ENCODE results near the gene CLK2. TPM values are rescaled to one million over a fixed set of nuclear protein-coding genes. Genes with fewer than 3 reads are reported as not detected.

Gene CLK2
- total RNA-seq, result 88.4 and 91.1 TPM in 2 replicates

DNA sequence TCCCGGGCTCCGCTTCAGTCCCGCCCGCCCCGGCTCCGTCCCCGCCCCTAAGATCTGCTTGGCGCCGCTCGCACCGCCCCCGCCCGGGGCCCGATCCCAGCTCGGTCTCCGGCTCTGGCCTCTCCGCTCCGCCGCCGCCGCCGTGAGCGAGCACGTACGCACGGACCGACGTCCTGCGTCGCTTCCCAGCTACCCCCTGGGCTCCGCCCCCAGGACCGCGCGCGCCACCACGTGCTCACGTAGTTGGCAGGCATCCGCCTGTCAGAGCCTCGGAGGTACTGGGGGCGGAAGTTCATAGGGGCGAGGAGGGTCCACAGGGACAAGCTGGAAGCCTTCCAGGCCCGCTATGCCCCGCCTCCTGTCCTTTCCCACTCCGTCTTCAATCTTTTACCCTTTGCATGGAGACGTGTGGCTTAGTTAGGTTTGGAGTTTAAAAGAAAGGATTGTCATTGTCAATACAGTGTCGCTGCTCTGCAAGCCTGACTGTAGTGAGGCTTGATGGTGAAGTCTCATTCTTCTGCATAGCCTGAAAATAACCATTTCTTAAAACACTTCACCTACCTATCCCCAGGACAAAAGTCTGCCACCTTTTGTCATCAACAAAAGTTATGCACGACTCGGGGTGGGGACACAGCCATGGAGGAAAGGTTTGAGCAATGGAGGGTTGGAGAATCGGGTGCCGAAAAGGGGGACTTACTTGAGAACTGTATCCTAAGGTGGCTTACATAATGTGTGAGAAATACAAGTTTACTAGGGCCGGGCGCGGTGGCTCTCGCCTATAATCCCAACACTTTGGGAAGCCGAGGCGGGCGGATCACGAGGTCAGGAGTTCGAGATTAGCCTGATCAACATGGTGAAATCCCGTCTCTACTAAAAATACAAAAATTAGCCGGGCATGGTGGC, at the start of gene CLK2:
Gene CLK2, minus strand, starts transcription at position 162 of the 903 bp plus-strand sequence. CDS start 2,527 bp downstream, outside the sequence.
- intact Hi-C loops (cut with micrococcal nuclease), result loop anchor here (1.0 to 10.0 kb wide), 11 partner anchors 11 to 1009 kb away; partner anchors contain the start of genes ASH1L, ENTREP3, FDPS and GON4L

DNA sequence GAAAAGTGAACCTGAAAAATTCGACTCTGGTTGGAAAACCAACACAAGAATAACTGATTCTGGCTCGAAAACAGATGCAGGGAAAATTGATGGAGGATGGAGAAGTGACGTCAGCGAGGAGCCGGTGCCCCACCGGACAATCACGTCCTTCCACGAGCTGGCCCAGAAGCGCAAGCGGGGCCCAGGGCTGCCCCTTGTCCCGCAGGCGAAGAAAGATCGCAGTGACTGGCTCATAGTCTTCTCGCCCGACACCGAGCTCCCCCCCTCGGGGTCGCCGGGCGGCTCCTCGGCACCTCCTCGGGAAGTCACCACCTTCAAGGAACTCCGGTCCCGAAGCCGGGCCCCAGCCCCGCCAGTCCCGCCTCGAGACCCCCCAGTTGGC, 49.3 kb upstream of the CLK2 start:
- intact Hi-C loops (cut with micrococcal nuclease), result loop anchor here (2.0 to 5.0 kb wide), 5 partner anchors 146 to 1015 kb away; partner anchors contain the start of genes CCT3, GON4L, SLC50A1 and SYT11

DNA sequence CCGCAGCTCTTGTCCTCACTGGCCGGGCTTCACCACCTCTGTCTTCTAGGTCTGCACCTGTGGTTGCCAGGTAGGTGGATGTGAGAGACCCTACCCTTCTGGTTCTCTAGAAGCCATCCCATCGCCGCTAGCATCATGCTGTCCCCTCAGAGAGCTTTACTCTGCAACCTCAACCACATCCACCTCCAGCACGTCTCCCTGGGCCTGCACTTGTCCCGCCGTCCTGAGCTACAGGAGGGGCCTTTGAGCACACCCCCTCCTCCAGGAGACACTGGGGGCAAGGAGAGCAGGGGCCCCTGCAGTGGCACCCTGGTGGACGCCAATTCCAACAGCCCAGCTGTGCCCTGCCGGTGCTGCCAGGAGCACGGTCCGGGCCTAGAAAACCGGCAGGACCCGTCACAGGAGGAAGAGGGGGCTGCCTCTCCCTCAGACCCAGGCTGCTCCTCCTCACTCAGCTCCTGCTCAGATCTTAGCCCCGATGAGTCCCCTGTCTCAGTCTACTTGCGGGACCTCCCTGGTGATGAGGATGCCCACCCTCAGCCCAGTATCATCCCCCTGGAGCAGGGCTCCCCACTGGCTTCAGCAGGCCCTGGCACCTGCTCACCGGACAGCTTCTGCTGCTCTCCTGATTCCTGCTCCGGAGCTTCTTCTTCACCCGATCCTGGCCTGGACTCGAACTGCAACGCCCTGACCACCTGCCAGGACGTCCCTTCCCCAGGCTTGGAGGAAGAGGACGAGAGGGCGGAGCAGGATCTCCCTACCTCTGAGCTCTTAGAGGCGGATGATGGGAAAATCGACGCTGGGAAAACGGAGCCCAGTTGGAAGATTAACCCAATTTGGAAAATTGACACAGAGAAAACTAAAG, 48.6 kb upstream of the CLK2 start:
- intact Hi-C loops (cut with micrococcal nuclease), result loop anchor here (2.0 to 5.0 kb wide), 5 partner anchors 145 to 1015 kb away; partner anchors contain the start of genes CCT3, GON4L, SLC50A1 and SYT11

DNA sequence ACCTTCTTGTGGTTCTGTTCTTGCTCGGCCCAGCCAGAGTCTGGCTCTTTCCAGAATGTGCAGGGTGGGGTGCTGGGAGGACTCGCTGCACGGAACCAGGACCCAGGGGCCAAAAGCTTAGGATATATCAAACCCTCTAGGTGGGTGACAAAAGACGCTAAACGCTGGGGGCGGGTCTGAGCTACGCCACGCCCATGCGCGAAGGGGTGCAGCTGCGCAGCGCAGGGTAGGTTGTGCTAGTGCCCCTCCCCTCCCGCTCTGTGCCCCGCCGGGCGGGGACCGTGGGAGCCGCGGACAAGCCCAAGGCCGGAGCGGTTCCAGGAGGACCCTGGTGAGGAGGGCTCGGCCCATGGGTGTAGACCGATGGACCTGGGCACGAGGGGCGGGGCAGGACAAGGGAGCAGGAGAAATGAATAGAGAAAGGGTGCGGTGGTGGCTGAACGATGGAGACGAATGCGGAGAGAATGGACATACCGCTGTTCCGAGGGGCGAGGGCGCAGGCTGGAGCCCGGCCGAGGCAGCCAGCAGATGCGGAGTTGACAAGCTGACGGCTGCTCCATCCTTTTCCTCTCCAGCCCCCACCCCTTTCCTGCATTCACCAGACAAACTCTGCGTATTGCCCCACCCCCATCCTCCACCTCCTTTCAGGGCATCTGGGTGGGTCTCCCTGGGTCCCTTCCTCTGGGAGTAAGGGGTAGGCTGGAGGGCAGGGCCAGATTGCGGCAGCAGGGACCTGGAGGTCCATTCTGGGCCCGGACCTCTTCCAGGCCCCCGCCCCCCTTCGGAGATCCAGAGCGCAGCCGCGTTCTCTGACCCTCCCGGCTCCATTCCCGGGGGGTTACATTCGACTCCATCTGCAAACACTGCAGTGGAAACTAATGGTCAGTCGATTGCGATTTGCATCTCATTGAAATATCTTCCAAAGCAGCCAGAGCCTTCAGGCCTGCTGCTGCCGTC, 47.6 kb upstream of the CLK2 start, which contains the start of gene RUSC1:
Gene RUSC1, plus strand, starts transcription at position 234 of the 957 bp plus-strand sequence. CDS start 880 bp downstream, outside the sequence.
- intact Hi-C loops (cut with micrococcal nuclease), result loop anchor here (5.0 kb wide), 4 partner anchors 181 to 1016 kb away; partner anchors contain the start of genes CCT3, GON4L, SLC50A1 and SYT11

DNA sequence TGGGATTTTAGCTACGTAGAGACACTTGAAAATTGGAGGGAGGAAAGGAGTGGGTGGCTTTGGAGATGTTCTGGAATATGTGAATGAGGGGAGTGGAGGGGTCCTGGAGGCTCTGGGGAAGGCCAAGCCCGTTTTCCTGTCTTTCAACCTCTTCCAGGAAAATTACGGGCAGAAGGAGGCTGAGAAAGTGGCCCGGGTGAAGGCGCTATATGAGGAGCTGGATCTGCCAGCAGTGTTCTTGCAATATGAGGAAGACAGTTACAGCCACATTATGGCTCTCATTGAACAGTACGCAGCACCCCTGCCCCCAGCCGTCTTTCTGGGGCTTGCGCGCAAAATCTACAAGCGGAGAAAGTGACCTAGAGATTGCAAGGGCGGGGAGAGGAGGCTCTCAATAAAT, 46.9 kb upstream of the CLK2 start:
- intact Hi-C loops (cut with micrococcal nuclease), result loop anchor here (5.0 kb wide), 4 partner anchors 182 to 1017 kb away; partner anchors contain the start of genes CCT3, GON4L, SLC50A1 and SYT11

DNA sequence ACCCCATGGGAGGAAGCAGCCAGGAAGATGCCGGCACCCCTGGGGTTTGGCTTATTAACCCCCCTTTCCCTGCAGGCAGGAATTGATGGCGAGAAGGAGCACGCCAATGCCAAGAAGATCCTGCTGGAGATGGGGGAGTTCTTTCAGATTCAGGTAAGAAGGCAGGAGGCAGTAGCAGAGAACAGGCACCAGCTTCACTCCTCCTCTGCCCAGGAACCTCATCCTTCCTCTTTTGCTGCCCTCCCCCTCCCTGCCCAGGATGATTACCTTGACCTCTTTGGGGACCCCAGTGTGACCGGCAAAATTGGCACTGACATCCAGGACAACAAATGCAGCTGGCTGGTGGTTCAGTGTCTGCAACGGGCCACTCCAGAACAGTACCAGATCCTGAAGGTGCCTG, 46.2 kb upstream of the CLK2 start:
- intact Hi-C loops (cut with micrococcal nuclease), result no loop called here

DNA sequence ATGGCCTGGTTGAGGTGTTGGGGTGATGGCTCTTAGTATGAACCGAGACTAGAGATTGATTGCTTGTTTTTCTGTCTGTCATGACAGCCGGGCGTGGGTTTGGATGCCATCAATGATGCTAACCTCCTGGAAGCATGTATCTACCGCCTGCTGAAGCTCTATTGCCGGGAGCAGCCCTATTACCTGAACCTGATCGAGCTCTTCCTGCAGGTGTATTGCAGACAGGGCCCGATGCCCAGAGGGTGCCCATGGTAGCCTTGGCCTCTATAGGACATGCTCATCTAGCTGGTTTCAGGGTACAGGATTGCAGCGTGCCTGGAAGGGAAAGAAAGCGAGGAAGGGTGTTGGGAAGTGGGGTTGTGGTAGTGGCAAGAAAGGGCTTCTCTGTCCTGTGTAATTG, 44.8 kb upstream of the CLK2 start:
- intact Hi-C loops (cut with micrococcal nuclease), result no loop called here

DNA sequence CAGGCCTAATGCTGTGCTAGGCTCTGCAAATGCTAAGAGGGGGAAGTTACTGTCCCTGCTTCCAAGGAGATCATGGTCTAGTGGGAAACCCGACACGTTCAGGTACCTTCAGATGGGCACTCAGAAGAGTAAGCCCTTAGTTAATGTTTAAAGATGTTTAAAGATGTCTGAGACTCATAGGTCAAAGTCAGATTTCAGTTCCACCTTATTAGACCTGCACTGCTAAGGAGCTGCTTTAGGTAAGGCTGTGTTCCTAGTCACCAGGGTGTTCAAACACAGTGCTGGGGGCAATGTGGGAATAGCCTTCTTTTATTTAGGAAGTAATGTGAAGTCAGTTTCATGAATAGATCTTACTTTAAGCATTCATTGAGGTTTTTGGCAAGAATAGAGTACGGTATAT, 43.6 kb upstream of the CLK2 start:
- intact Hi-C loops (cut with micrococcal nuclease), result no loop called here

DNA sequence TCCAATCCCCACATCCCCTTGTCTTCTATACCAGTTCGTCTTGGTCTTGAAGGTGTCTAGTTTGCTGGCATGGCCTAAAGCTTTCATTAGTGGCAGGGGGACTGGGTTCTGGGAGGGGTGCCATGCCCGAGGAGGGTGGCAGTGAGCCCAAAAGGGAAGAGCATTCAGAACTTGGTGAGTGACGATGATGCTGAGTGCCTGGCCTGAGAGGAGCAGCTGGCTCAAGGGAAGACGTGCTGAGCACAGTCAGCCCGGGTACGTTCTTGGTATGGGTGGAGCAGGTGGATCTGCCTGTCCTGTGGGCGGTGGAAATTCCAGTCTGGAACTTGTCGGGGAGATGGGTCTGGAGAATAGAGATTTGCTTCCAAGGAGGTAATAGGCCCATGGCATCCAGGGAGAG, 40.0 kb upstream of the CLK2 start:
- intact Hi-C loops (cut with micrococcal nuclease), result no loop called here

DNA sequence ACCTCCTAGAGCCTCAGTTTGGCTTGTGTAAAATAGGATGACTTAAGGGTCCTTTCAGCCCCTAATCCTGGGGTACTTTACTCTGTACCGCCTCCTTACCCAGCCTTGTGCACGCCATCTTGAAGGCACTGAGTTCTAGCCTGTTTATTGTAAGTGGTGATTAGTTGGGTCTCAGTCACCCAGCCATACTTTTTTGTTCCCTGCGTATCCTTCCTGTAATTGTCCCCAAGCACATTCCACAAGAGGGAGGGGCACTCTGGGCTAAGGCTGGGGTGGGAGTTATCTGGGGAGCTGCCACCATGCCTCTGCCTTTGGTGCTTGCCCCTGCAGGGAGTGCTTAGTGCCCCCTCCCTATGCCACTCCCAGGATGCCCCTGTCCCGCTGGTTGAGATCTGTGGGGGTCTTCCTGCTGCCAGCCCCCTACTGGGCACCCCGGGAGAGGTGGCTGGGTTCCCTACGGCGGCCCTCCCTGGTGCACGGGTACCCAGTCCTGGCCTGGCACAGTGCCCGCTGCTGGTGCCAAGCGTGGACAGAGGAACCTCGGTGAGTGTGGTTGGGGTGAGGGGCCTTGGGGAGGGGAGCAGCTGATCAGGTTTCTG, 36.2 kb upstream of the CLK2 start:
- intact Hi-C loops (cut with micrococcal nuclease), result loop anchor here (5.0 kb wide), 1 partner anchor 253 kb away; the partner anchor contains the start of gene ASH1L

DNA sequence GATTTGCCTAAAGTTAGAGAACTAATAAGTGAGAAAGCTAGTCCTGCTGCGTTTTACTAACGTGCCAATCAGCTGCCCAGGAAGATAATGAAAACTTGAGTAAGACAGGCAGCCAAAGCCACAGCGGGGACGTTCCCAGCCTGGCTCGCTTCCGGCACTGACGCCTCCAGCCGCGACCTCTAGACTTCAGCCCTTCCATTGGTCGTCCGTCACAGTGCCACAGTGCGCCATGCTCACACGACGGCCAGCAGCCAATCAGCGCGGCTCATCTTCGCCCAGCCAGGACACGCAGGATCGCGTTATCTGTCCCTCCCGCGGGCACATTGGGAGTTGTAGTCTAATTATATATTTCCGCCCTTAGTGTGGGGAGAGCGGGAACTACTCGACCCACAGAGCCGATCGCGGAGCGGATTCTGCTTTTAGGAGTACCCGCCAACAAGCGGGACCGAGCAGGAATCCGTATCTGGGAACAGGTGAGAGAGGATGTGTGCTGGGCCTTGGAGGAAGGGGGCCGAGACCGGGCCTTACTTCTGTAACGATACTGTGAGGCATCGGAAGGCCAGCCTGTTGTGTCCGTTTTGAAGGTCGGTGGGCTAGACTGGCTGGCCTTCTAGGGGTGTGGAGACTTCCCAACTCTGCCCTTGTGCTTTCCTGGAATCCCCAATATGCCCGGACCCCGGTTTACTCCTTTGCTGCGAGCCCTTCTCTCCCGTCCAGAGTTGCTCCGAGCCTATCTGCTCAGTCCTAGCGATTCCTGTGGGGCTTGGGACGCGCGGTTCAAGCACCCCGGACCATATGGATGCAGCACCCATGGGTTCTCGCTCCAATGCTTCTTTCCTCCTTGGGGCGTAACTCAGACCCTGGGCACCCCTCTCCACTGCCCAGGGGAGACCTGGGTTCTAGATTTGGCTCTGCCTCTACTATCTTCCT, 35.5 kb upstream of the CLK2 start, which contains the start of gene FDPS:
Gene FDPS, plus strand, starts transcription at position 374 of the 930 bp plus-strand sequence. CDS start 924 bp downstream, outside the sequence.
- intact Hi-C loops (cut with micrococcal nuclease), result loop anchor here (1.0 to 5.0 kb wide), 10 partner anchors 15 to 551 kb away; partner anchors contain the start of genes ASH1L, CLK2, HCN3 and MSTO1

DNA sequence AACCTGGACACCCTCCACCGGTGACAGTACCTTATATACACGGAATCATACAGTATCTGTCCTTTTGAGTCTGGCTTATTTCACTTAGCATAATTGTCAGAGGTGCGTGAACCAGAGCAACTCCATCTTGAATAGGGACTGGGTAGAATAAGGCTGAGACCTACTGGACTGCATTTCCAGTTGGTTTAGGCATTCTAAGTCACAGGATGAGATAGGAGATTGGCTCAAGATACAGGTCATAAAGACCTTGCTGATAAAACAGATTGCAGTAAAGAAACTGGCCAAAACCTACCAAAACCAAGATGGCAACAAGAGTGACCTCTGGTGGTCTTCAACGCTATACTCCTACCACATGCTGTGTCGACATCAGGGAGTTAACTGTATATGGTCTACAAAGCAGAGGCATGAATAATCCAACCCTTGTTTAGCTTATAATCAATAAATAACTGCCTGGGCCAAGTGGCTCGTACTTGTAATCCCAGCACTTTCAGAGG, 34.0 kb upstream of the CLK2 start:
- intact Hi-C loops (cut with micrococcal nuclease), result loop anchor here (5.0 kb wide), 1 partner anchor 255 kb away; the partner anchor contains the start of gene ASH1L

DNA sequence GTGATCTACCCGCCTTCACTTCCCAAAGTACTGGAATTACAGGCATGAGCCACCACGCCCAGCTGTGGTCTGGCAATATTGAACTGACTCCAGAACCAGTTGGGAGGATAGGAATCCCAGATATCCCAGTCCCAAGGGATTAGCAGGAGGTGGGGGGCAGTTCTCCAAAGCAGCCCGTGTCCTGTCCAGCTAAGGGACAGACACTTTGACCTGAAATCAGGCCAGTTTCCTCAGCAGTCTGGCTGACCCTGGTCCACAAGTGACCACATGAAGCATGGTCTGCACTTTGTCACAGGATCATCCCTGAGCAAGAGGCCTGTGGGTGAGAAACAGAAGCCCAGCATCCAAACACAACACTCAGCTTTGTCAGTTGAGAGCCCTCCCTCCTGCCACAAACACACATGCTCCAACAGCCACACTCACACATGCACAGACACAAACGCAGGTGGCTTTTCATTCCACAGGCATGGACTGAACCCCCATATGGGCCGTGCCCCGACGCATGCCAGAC, 32.6 kb upstream of the CLK2 start:
- intact Hi-C loops (cut with micrococcal nuclease), result loop anchor here (5.0 kb wide), 1 partner anchor 256 kb away; the partner anchor contains the start of gene ASH1L

DNA sequence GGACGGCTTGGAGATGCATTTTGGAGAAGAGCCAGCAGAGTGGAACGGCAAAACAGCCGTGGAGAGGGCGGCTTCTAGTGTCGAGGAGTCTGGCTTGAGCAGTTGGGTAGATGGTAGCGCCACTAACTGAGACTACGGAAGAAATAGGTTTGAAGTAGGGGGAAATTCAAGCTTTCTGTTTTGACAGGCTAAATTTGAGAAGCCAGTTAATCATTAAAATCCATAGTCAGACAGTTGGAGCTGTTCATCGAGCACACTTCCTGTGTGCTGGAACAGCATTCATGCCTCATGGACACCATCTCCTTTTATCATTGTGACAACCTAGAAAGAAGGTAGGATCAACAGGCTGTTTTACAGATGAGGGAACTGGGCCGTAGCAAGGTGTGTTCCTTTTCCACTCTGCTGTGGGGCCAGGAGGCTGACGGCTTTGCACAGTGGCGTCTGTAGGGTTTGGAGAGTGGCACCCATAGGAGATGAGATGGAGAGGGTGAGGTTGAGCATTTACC, 31.3 kb upstream of the CLK2 start:
- intact Hi-C loops (cut with micrococcal nuclease), result loop anchor here (5.0 kb wide), 1 partner anchor 258 kb away; the partner anchor contains the start of gene ASH1L

DNA sequence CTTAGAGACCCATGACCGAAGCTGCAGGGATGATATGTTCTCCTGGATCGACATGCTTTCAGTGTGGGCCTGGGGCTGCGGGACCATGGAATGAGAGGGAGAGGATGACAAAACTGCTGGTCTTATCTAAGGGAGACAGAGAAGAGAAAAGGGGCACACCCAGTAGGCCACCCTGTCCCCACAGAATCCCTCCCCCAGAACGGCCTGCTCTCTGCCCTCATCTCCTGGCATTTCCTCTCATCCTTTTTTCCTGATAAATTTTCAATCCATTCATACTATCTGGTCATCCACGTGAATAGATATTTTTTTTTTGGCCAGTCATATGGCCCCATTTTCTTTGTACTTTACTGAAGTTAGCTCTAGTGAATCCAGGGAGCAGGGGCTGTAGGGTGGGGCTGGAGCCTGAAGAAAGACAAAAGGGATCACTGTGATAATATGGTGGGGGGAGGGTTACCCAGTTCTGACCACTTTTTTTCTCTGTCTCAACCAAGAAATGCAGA, 28.1 kb upstream of the CLK2 start, which contains the start of gene PKLR:
Gene PKLR, minus strand, starts transcription at position 97 of the 500 bp plus-strand sequence. Its CDS starts 43 bp downstream, at position 54.
- intact Hi-C loops (cut with micrococcal nuclease), result no loop called here

DNA sequence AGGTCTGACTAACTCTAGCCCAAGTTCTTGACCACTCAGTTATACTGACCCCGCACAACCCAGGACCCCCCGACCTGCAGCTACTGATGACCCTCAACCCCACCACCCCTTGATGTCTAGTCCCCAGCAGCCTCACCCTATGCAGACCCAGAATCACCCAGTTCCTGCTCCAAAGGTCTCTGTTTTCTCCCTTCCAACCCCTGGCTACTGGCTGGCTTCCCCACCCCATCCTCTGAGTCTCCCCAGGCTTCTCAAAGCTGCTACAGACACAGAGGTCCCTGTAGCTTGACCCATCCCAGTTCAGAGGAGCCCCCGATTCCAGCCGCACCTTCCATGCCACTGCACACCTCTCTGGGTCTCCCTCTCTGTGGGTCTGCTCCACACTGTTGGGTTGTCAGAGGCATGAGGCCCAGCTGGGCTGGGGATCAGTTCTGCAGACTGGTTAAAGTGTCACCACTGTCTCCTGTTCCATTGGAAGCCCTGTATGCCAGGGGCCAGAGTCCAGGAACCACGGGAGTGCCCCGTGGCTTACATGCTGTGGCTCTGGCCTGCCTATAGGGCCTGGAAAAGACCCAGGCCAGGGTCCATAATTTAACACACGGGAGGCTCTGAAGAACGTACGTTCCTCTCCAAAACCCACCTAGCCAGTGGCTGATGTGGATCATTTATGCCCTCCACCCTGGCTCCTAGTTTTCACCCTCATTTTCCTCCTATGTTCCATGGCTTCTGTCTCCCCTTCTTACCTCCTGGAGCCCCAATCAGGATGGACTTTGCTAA, 27.4 kb upstream of the CLK2 start:
- intact Hi-C loops (cut with micrococcal nuclease), result no loop called here

Data from T-helper 1 cell treated with Interleukin-12 subunit alpha and Interleukin-12 subunit beta and Interleukin-4 antibody, amounts not matched to agents 30 ng/mL and 1 ng/mL, for 36 hours (primary cell).